ENCODE results near the gene LSM2.
"Not testable (repeated sequence)": the region's sequence is repeated elsewhere in the genome, so short reads cannot be mapped to it uniquely, and the experiment has no call there.

The LSM2 gene

GRCh38 chr6:31829633-31830283 lies 23.0 kb upstream of the LSM2 start:
- DNase-seq = peak; percentile 85
- in situ Hi-C loops (cut with MboI; ENCODE audit: low pct_unique_long_range_greater_than_20kb, low sequenced_read_pairs) = no loop called here

- in situ Hi-C loops (cut with MboI; ENCODE audit: low pct_unique_long_range_greater_than_20kb, low sequenced_read_pairs) = no loop called here
Observed at GRCh38 chr6:31827286-31828079, 20.7 kb upstream of the LSM2 start, which contains the start of gene HSPA1B. HSPA1B (plus strand) TSS chr6:31827738; CDS start chr6:31827951, 213 bp downstream.

GRCh38 chr6:31826793-31827285 lies 20.1 kb upstream of the LSM2 start:
- no peak for DNase-seq
- in situ Hi-C loops (cut with MboI; ENCODE audit: low pct_unique_long_range_greater_than_20kb, low sequenced_read_pairs) = no loop called here

More at GRCh38 chr6:31827286-31828079, 20.7 kb upstream of the LSM2 start, which contains the start of gene HSPA1B:
- peak; percentile 100 for DNase-seq

- in situ Hi-C loops (cut with MboI; ENCODE audit: low pct_unique_long_range_greater_than_20kb, low sequenced_read_pairs) = no loop called here
Observed at GRCh38 chr6:31825553-31825952, 18.8 kb upstream of the LSM2 start.

DNA sequence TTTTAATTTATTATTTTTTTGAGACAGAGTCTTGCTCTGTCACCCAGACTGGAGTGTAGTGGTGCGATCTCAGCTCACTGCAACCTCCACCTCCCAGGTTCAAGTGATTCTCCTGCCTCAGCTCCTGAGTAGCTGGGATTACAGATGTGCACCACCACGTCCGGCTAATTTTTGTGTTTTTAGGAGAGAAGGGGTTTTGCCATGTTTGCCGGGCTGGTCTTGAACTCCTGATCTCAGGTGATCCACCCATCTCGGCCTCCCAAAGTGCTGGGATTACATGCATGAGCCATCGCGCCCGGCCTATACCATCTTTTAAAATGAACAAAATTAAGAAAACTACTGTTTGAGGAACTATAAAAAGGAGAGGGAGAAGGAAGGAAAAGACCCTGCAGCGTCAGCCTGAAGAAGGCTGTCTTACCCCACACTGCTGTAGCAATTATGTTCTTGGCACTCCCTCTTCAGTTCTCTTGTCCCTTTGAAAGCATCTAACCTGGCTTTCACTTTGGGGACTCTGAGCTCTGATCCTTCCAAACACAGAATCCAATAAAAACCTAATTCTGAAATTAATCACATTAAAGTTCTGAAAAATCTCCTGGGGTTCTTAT lies 16.9 kb upstream of the LSM2 start:
- in situ Hi-C loops (cut with MboI; ENCODE audit: low pct_unique_long_range_greater_than_20kb, low sequenced_read_pairs) = not testable (repeated sequence)
- DNase-seq = peak; percentile 59

More at GRCh38 chr6:31825553-31825952, 18.8 kb upstream of the LSM2 start:
- DNase-seq = no peak

GRCh38 chr6:31822036-31822821 lies 15.5 kb upstream of the LSM2 start:
- peak; percentile 84 for DNase-seq
- in situ Hi-C loops (cut with MboI; ENCODE audit: low pct_unique_long_range_greater_than_20kb, low sequenced_read_pairs) = no loop called here

GRCh38 chr6:31821301-31822035 lies 14.7 kb upstream of the LSM2 start:
- DNase-seq = peak; percentile 77

GRCh38 chr6:31820399-31820798 lies 13.6 kb upstream of the LSM2 start:
- in situ Hi-C loops (cut with MboI; ENCODE audit: low pct_unique_long_range_greater_than_20kb, low sequenced_read_pairs); DNase-seq: not testable (repeated sequence)

More at GRCh38 chr6:31821301-31822035, 14.7 kb upstream of the LSM2 start:
- in situ Hi-C loops (cut with MboI; ENCODE audit: low pct_unique_long_range_greater_than_20kb, low sequenced_read_pairs) = no loop called here

DNA sequence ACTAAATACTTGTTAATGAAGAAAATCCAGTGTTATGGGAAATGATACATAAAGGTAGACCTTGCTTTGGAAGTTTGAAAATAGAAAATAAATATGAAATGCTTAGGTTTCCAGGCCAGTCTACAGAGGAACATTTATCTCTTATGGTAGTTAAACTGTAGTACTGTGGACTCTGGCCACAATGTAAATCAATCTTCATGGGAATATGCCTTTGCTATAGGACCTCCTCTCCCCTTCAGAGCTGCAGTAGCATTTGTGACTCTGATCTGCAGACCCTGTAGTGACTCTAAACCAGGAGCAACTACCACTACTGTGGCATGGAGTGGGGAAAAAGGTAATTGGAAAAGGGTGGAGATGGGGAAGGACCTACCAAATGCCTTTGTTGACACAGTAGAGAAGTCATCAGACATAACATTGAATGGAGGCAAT lies 13.1 kb upstream of the LSM2 start:
- in situ Hi-C loops (cut with MboI; ENCODE audit: low pct_unique_long_range_greater_than_20kb, low sequenced_read_pairs) = no loop called here
- no peak for DNase-seq

GRCh38 chr6:31817929-31818511 lies 11.3 kb upstream of the LSM2 start:
- DNase-seq; in situ Hi-C loops (cut with MboI; ENCODE audit: low pct_unique_long_range_greater_than_20kb, low sequenced_read_pairs): not testable (repeated sequence)

DNA sequence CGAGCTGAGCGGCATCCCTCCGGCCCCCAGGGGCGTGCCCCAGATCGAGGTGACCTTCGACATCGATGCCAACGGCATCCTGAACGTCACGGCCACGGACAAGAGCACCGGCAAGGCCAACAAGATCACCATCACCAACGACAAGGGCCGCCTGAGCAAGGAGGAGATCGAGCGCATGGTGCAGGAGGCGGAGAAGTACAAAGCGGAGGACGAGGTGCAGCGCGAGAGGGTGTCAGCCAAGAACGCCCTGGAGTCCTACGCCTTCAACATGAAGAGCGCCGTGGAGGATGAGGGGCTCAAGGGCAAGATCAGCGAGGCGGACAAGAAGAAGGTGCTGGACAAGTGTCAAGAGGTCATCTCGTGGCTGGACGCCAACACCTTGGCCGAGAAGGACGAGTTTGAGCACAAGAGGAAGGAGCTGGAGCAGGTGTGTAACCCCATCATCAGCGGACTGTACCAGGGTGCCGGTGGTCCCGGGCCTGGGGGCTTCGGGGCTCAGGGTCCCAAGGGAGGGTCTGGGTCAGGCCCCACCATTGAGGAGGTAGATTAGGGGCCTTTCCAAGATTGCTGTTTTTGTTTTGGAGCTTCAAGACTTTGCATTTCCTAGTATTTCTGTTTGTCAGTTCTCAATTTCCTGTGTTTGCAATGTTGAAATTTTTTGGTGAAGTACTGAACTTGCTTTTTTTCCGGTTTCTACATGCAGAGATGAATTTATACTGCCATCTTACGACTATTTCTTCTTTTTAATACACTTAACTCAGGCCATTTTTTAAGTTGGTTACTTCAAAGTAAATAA lies 10.6 kb upstream of the LSM2 start:
- DNase-seq; in situ Hi-C loops (cut with MboI; ENCODE audit: low pct_unique_long_range_greater_than_20kb, low sequenced_read_pairs): not testable (repeated sequence)

DNA sequence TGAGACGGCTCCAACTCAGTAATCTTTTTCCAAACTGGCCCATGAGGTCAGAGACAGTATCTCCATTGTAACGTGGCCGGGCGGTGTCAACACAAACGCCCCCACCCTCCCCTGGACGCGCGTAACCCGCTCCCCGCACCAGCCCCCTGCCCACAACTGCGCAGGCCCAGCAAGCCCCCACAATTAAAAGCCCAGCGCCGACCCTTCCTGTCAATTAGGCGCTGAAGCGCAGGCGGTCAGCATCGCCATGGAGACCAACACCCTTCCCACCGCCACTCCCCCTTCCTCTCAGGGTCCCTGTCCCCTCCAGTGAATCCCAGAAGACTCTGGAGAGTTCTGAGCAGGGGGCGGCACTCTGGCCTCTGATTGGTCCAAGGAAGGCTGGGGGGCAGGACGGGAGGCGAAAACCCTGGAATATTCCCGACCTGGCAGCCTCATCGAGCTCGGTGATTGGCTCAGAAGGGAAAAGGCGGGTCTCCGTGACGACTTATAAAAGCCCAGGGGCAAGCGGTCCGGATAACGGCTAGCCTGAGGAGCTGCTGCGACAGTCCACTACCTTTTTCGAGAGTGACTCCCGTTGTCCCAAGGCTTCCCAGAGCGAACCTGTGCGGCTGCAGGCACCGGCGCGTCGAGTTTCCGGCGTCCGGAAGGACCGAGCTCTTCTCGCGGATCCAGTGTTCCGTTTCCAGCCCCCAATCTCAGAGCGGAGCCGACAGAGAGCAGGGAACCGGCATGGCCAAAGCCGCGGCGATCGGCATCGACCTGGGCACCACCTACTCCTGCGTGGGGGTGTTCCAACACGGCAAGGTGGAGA lies 8.5 kb upstream of the LSM2 start, which contains the start of the genes HSPA1A and HSPA1L:
Gene HSPA1A (plus strand): TSS at position 519 of the 814 bp plus-strand sequence. CDS start 214 bp downstream, at position 733.
Gene HSPA1L (minus strand): TSS at position 259 of the 814 bp plus-strand sequence. CDS start 3,311 bp downstream, outside the sequence.
- peak; percentile 97 for DNase-seq
- in situ Hi-C loops (cut with MboI; ENCODE audit: low pct_unique_long_range_greater_than_20kb, low sequenced_read_pairs) = no loop called here

DNA sequence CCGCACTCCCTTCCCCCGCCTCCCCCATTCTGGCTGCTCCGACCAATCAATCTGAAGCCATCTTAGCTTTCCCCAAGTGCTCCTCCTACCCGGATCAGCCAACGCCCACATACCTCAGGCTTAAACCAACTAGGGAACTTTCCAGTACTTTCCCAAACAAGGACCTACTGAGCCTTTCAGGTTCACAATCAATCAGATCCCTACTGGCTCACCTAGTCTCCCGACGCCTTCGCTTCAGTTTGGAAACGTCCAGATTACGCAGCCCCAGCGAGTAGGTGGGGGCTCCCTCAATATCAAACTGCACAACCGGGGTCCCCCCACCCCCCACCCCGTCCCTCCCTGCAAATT lies 7.9 kb upstream of the LSM2 start:
- DNase-seq = peak; percentile 89
- in situ Hi-C loops (cut with MboI; ENCODE audit: low pct_unique_long_range_greater_than_20kb, low sequenced_read_pairs) = no loop called here

- in situ Hi-C loops (cut with MboI; ENCODE audit: low pct_unique_long_range_greater_than_20kb, low sequenced_read_pairs) = no loop called here
- DNase-seq = no peak
Observed at GRCh38 chr6:31813465-31813849, 6.7 kb upstream of the LSM2 start.

GRCh38 chr6:31811645-31812044 lies 4.9 kb upstream of the LSM2 start:
- no peak for DNase-seq
- in situ Hi-C loops (cut with MboI; ENCODE audit: low pct_unique_long_range_greater_than_20kb, low sequenced_read_pairs) = no loop called here

- DNase-seq; in situ Hi-C loops (cut with MboI; ENCODE audit: low pct_unique_long_range_greater_than_20kb, low sequenced_read_pairs): not testable (repeated sequence)
Observed at GRCh38 chr6:31808599-31808998, 1.8 kb upstream of the LSM2 start.
